Hepatic stellate cell (primary cell): Measurements from ENCODE around the gene SCART1.
"Not testable (repeated sequence)": the region's sequence is repeated elsewhere in the genome, so short reads cannot be mapped to it uniquely, and the experiment has no call there.

ENCODE experiments used
- DNase-seq: peaks from one replicate; pipeline ENCODE4 v3.0.0; 2011; ENCODE audit warnings: low spot score

Gene SCART1

GRCh38 chr10:133474027-133474426 is 20.3 kb downstream of the SCART1 start:
- DNase-seq: no peak

DNA sequence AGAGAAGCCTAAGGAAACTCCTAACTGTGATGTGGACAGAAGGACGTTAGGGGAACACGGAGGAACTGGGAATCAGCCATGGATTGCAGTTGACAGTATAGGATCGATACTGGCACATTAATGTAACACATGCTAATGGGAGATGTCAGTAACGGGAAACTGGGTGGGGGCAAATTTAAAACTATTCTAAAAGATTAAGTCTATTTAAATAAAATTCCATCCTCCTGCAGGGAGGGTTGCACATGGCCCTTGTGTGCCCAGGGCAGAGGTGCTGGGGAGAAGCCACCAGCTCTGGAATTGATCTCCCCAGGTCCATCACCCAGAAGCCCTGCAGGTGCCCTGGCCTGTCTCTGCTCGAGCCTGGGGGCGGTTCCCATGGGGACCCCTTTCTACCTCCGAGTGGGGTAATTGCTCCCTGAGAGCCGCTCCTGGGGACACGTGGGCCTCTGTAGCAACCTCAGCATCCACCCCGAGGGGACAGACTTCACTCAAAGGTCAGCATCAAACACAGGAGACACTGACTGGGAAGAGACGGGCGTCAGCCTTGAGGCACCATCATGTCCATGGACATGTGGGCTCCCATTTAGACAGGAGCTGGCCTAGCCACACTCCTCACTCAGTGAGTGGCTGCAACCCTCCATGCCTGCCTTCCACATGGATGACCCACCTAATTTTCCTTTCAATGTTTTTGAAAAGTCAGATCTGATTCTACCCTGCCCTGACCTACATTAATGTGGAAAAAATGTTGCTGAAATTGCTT is 21.1 kb downstream of the SCART1 start:
- DNase-seq: no peak

GRCh38 chr10:133475425-133475734 is 21.6 kb downstream of the SCART1 start:
- DNase-seq: no peak

DNA sequence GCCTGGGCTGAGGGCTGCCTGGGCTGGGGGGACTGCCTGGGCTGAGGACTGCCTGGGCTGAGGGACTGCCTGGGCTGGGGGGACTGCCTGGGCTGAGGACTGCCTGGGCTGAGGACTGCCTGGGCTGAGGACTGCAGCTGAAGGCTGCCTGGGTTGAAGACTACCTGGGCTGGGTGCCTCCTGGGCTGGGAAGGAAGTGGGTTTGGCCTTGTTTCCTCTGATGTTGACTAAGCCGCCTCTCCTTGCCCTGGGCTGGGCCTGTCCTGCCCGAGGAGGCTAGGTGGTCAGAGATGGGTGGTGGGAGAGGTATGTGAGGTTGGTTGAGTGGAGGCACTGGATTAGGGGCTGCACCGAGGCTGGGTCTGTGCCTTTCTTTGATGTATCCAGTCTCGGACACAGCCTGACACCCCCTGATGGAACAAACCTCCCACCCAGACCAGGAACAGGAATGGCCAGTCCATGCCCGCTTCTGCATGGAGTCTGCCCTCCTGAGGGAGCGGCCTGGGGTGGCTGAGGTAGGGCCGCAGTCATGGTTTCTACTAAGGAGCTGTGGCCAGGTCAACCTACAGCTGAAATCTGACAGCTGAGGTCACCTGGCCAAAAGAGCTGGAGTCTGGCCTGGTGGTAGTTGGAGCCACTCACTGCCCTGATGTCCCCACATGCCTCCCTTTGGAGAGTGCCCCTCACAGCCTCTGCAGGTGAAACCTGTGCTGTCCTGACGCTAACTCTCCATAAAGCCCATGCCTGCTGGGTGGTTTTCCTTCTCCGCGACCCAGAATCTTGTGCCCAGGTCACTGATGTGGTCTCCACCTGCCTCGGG is 22.3 kb downstream of the SCART1 start:
- DNase-seq: no peak

GRCh38 chr10:133476641-133476990 is 22.9 kb downstream of the SCART1 start:
- DNase-seq: peak; percentile 2

DNA sequence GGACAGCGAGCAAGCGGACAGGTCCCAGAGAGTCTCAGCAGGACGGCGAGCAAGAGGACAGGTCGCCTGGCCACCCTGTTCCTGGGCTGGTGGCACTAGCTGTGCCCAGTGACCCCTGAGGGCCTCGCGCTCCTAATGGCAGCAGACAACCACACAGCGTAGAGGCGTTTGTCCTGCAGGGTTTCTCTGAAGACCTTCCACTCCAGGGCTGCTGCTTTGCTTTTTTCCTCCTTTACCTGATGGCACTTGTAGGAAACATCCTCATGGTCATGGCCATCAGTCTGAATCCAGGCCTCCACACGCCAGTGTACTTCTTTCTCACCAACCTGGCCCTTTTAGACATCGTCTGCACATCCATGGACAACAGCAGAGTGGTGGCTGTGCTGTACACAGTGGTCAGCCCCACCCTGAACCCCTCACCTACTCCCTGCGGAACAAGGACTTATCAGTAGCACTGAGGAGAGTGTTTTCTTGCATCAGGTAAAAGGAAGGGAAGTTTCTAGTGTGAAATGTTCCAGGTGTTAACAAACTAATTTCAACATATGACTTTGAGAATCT is 27.4 kb downstream of the SCART1 start:
- no peak for DNase-seq

DNA sequence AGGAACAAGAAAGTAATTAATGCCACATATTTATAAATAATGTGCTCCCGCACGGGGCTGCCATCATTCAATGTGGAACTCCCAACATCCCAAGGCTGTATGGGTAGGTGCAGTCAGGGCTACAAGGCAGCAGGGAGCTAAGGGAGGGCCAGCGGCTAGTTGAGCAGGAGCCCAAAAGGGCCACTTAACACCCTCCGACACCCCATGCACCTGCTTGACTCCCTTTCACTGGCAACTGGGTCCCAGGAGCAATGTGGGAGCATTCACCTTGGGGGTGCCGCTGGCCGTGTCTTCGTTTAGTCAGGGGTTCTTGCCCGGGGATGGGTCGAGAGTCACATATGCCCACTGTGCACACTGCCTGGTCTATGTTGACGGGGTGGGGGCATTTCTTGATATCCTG is 27.9 kb downstream of the SCART1 start:
- DNase-seq: no peak

GRCh38 chr10:133484818-133485217 is 31.1 kb downstream of the SCART1 start:
- no peak for DNase-seq

DNA sequence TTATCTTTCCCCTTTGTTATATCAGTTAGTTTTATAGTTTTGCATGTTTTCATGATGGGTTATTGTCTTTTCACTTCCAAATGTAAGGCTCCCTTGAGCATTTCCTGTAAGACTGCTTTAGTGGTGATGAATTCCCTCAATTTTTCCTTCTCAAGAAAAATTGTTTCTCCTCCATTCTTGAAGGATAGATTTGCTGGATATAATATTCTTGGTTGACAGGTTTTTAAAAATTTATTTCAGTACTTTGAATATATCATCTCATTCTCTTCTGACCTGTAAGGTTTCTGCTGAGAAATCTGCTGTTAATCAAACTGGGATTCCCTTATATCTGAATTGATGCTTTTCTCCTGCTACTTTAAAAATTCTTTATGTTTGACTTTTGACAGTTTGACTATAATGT is 33.3 kb downstream of the SCART1 start:
- no peak for DNase-seq

- DNase-seq: no peak
Measured at GRCh38 chr10:133488354-133488753, 34.6 kb downstream of the SCART1 start.

GRCh38 chr10:133489816-133490588 is 36.3 kb downstream of the SCART1 start:
- DNase-seq: no peak

GRCh38 chr10:133493562-133493961 is 39.8 kb downstream of the SCART1 start:
- not testable (repeated sequence) for DNase-seq

DNA sequence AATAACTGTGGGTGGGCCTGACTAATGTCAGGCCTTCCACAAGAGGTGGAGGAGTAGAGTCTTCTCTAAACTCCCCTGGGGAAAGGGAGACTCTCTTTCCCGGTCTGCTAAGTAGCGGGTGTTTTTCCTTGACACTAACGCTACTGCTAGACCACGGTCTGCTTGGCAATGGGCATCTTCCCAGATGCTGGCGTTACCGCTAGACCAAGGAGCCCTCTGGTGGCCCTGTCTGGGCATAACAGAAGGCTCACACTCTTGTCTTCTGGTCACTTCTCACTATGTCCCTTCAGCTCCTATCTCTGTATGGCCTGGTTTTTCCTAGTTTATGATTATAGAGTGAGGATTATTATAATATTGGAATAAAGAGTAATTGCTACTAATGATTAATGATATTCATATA is 43.6 kb downstream of the SCART1 start:
- not testable (repeated sequence) for DNase-seq

GRCh38 chr10:133499176-133499575 is 45.4 kb downstream of the SCART1 start:
- DNase-seq: not testable (repeated sequence)

DNA sequence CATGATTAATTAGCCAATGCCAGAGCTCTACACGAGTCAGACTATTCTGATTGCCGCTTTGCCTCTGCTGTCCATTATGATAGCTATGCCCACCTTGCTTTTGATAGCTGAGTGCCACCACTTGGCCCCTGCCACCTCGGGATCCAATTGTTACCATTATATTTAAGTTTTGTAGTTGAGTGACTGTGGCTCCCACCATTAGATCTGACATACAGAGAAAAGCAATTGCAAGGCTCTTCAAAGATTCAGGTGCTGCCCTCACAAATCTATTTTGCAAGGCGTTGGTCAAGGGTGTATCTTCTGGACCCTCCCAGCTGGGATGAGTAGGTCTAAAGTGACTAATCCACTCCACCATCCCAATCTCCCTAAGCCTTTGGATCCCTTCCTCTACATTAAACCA is 47.2 kb downstream of the SCART1 start:
- not testable (repeated sequence) for DNase-seq

- no peak for DNase-seq
Measured at GRCh38 chr10:133509700-133510099, 56.0 kb downstream of the SCART1 start.

- no peak for DNase-seq
Measured at GRCh38 chr10:133511408-133511807, 57.7 kb downstream of the SCART1 start.

GRCh38 chr10:133511907-133512528 is 58.3 kb downstream of the SCART1 start:
- DNase-seq: no peak

DNA sequence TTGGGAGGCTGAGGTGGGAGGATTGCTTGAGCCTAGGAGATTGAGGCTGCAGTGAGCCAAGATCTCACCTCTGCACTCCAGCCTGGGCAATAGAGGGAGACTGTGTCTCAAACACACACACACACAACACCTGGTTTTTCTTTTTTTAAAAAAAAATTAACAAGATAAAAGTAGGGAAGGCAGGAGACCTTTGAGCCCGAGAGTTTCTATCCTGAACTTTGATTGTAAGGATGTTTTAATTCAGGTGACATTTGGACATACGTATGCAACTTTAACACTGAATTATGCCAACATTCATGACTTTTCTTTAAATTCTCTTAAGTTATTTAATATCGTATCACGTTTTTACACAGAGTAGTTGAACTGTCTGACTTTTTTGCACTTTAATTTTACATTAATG is 61.7 kb downstream of the SCART1 start:
- no peak for DNase-seq

GRCh38 chr10:133516057-133516456 is 62.3 kb downstream of the SCART1 start:
- no peak for DNase-seq

DNA sequence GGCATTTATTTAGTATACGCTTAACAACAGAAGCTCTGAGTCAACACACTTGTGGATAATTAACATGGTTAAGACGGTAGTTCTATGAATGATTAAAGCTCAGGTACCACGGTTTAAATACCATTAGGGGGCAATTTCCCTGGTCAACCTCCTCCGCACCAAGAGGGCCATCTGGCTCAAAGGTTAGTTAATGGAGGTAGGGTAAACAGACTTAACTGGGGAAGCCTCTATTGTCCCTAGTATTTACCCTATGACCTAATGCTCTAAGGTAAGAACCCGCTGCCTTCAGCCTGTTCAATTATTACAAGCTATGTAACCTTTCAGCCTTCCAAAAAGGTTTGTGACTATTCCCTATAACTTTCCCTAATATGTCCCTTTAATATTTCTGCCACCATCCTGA is 64.8 kb downstream of the SCART1 start:
- DNase-seq: not testable (repeated sequence)
